ENCODE measurements around the gene CALHM5. TPM values are rescaled to one million over a fixed set of nuclear protein-coding genes. Genes with fewer than 3 reads are reported as not detected.

The CALHM5 gene
- total and polyA plus RNA-seq, 2 of the 4 experiments (the other 2 are of a cell fraction) = 3.3 to 10.8 TPM

- H3K9me3 ChIP-seq (ENCODE audit: control insufficient read depth, insufficient read depth, low read length) = no peaks in the 10 kb centered on the region
- no peak overlapping the region for H2BK20ac ChIP-seq (ENCODE audit: low read depth, low read length)
- no TSS peak for BruUV-seq (replicated peaks)
- no peak overlapping the region for H3K9ac ChIP-seq (ENCODE audit: low read depth, low read length)
- CTCF ChIA-PET = no interaction called here
- intact Hi-C loops (cut with micrococcal nuclease) (no loop called here), dilution Hi-C loops (cut with HindIII; ENCODE audit: low sequenced_read_pairs, unreplicated experiment) (no loop called here), in situ Hi-C loops (cut with MboI; ENCODE audit: low sequenced_read_pairs) (no loop called here)
- TF ChIP-seq NFE2L2 (IDR thresholded peaks at IDR 0.05; ENCODE audit: low read depth, low read length) (no peak), USF2 (IDR thresholded peaks at IDR 0.05; ENCODE audit: low read depth, low read length) (no peak), RAD21 (IDR thresholded peaks at IDR 0.05; ENCODE audit: low read length) (no peak), RFX5 (IDR thresholded peaks at IDR 0.05; ENCODE audit: low read depth, low read length) (no peak), CEBPB (IDR thresholded peaks at IDR 0.05; ENCODE audit: low read depth, low read length) (no peak)
- H2BK15ac ChIP-seq (ENCODE audit: low read depth, low read length) = no peak overlapping the region
- H2AK9ac ChIP-seq (replicated peaks; ENCODE audit: low read depth, low read length, poor library complexity) = no peak overlapping the region
- H3K79me1 ChIP-seq (ENCODE audit: low read depth in 1 of 2, low read length in 2 of 2) = no peaks in the 10 kb centered on the region
- H2BK120ac ChIP-seq (ENCODE audit: low read depth, low read length) = no peak overlapping the region
- no peak overlapping the region for H3K56ac ChIP-seq (ENCODE audit: extremely low read depth, insufficient read depth, low read length)
- no peaks in the 10 kb centered on the region for H3K36me3 ChIP-seq (ENCODE audit: control insufficient read depth, insufficient read depth, low read length)
- H3K4me2 ChIP-seq (ENCODE audit: low read depth, low read length) = no peak overlapping the region
- no peak overlapping the region for H2AFZ ChIP-seq (replicated peaks; ENCODE audit: low read length, poor library complexity)
- no peak overlapping the region for H2AK5ac ChIP-seq (ENCODE audit: low read depth, low read length)
- H3K14ac ChIP-seq (replicated peaks; ENCODE audit: low read depth, low read length) = no peak overlapping the region
- H3K18ac ChIP-seq (ENCODE audit: low read depth, low read length) = no peak overlapping the region
- no peak for ATAC-seq (ENCODE audit: low read depth)
- H4K8ac ChIP-seq (ENCODE audit: low read depth in 2 of 2, low read length in 2 of 2) = no peak overlapping the region
- H2BK5ac ChIP-seq (ENCODE audit: low read depth, low read length, poor library complexity, severe bottlenecking) = no peak overlapping the region
- no CpG with 5 or more reads among the region's 5 CpGs for WGBS, 2 experiments (ENCODE audit: extremely low coverage in 2 of 2, insufficient read length in 1 of 2)
- no peak overlapping the region for H3K27ac ChIP-seq (ENCODE audit: insufficient read depth, low read length)
- POLR2A ChIA-PET (ENCODE audit: unreplicated experiment) = no interaction called here
- H3K4ac ChIP-seq (ENCODE audit: low read depth, low read length) = no peak overlapping the region
- H3K4me3 ChIP-seq (ENCODE audit: insufficient read depth, low read depth, low read length) = no peak overlapping the region
- H4K91ac ChIP-seq (ENCODE audit: insufficient read depth, low read depth, low read length) = no peak overlapping the region
- no peaks in the 10 kb centered on the region; the same call in 1 of the 2 replicates for H3K27me3 ChIP-seq (ENCODE audit: control insufficient read depth, insufficient read depth, low read length)
- no peak overlapping the region for H3K23ac ChIP-seq (ENCODE audit: low read depth, low read length)
- no peak for DNase-seq
- no peaks in the 10 kb centered on the region for H3K9me1 ChIP-seq (ENCODE audit: insufficient read depth, low read length)
- no peaks in the 10 kb centered on the region for H3K4me1 ChIP-seq (ENCODE audit: control insufficient read depth, insufficient read depth, low read length)
- no peak overlapping the region for H4K5ac ChIP-seq (ENCODE audit: low read depth, low read length)
- no peaks in the 10 kb centered on the region for H4K20me1 ChIP-seq (ENCODE audit: insufficient read depth, low read length)
Observed at GRCh38 chr6:116485559-116486184, 25.8 kb upstream of the CALHM5 start.
